Mesothelial cell of epicardium (in vitro differentiated cells): Measurements from ENCODE around the gene DLG4. TPM values are rescaled to one million over a fixed set of nuclear protein-coding genes. Genes with fewer than 3 reads are reported as not detected.
A peak's percentile ranks its signal among the peaks of the same experiment; 100 is the strongest.

Source experiments
- DNase-seq, 2 experiments: peaks; one replicate each; pipeline ENCODE4 v3.0.0; 2021; ENCODE audit warnings: low spot score in 2 of 2; ENCODE audit not compliant: unreplicated experiment in 2 of 2
- H3K27ac Mint-ChIP-seq: 2 replicates; pipeline ENCODE4 v1.8.0; 2021; ENCODE audit warnings: mixed read lengths
- H3K27me3 Mint-ChIP-seq: 2 replicates; pipeline ENCODE4 v1.8.0; 2021; ENCODE audit warnings: low read depth, mixed read lengths
- H3K36me3 Mint-ChIP-seq: 2 replicates; pipeline ENCODE4 v1.8.0; 2021; ENCODE audit warnings: mixed read lengths
- H3K4me1 Mint-ChIP-seq: 2 replicates; pipeline ENCODE4 v1.8.0; 2021; ENCODE audit warnings: mixed read lengths
- H3K4me3 Mint-ChIP-seq: 2 replicates; pipeline ENCODE4 v1.8.0; 2021; ENCODE audit warnings: mild to moderate bottlenecking, moderate library complexity, mixed read lengths
- H3K9me3 Mint-ChIP-seq: 2 replicates; pipeline ENCODE4 v1.8.0; 2021; ENCODE audit warnings: mixed read lengths
- CTCF ChIP-seq: fragments of 200-600 bp; sonication (generic); IDR thresholded peaks from one replicate; pipeline ENCODE4 v1.5.0; 2021; ENCODE audit warnings: antibody characterized with exemption; ENCODE audit not compliant: unreplicated experiment
- total RNA-seq: library from RNA; stranded (reverse); gene quantifications from 3 replicates; pipeline ENCODE4 v1.2.1, GENCODE V29; 2021

Gene DLG4
- total RNA-seq, 1 donor from 2014 or later, result 62.4 TPM

GRCh38 chr17:7235693-7236665, 16.3 kb upstream of the DLG4 start:
- Mint-ChIP-seq H3K9me3 (no peaks in the 10 kb centered on the region), H3K4me3 (peak overlapping the region; percentile 98), H3K27me3 (no peaks in the 10 kb centered on the region), H3K27ac (peak overlapping the region; percentile 25), H3K4me1 (peaks cover 46% of the 10 kb centered on the region), H3K36me3 (peaks cover 16% of the 10 kb centered on the region)
- TF ChIP-seq CTCF, result no peak
- DNase-seq, result no peak

GRCh38 chr17:7234083-7234951, 14.7 kb upstream of the DLG4 start, which contains the start of gene DVL2:
TSS of gene DVL2 (minus strand) at chr17:7234517. CDS start at chr17:7234262, 255 bp downstream.
- Mint-ChIP-seq H3K4me3 (peak within 1 kb of the TSS; percentile 98), H3K4me1 (peaks cover 32% of the 10 kb centered on the region), H3K36me3 (peaks cover 15% of the 10 kb centered on the region), H3K27ac (peak within 1 kb of the TSS; percentile 99), H3K27me3 (no peaks in the 10 kb centered on the region), H3K9me3 (no peaks in the 10 kb centered on the region)
- no peak for TF ChIP-seq CTCF
- DNase-seq, result peak; percentile 93 to 95

- Mint-ChIP-seq H3K4me1 (peaks cover 32% of the 10 kb centered on the region), H3K27me3 (no peaks in the 10 kb centered on the region), H3K36me3 (peaks cover 19% of the 10 kb centered on the region), H3K9me3 (no peaks in the 10 kb centered on the region), H3K4me3 (peak overlapping the region; percentile 98), H3K27ac (peak overlapping the region; percentile 99)
- TF ChIP-seq CTCF, result no peak
- no peak for DNase-seq
Measured at GRCh38 chr17:7233701-7234082, 14.1 kb upstream of the DLG4 start.

- no peak for DNase-seq
- no peaks in the 10 kb centered on the region for H3K27me3 Mint-ChIP-seq
- peak overlapping the region; percentile 80 for H3K27ac Mint-ChIP-seq
- H3K36me3 Mint-ChIP-seq, result peaks cover 24% of the 10 kb centered on the region
- H3K9me3 Mint-ChIP-seq, result no peaks in the 10 kb centered on the region
- peak overlapping the region; percentile 98 for H3K4me3 Mint-ChIP-seq
- TF ChIP-seq CTCF, result no peak
- peaks cover 27% of the 10 kb centered on the region for H3K4me1 Mint-ChIP-seq
Measured at GRCh38 chr17:7232114-7232513, 12.5 kb upstream of the DLG4 start.

- Mint-ChIP-seq H3K4me1 (peaks cover 18% of the 10 kb centered on the region), H3K36me3 (peaks cover 14% of the 10 kb centered on the region), H3K27me3 (no peaks in the 10 kb centered on the region), H3K27ac (no peak overlapping the region), H3K9me3 (no peaks in the 10 kb centered on the region), H3K4me3 (no peak overlapping the region)
- TF ChIP-seq CTCF, result no peak
- no peak for DNase-seq
Measured at GRCh38 chr17:7229504-7229903, 9.9 kb upstream of the DLG4 start.
